ENCODE results near the gene MEP1B. TPM values are rescaled to one million over a fixed set of nuclear protein-coding genes. Genes with fewer than 3 reads are reported as not detected.

The MEP1B gene
- total RNA-seq, 1 donor from 2014 or later = 0.10 TPM

DNA sequence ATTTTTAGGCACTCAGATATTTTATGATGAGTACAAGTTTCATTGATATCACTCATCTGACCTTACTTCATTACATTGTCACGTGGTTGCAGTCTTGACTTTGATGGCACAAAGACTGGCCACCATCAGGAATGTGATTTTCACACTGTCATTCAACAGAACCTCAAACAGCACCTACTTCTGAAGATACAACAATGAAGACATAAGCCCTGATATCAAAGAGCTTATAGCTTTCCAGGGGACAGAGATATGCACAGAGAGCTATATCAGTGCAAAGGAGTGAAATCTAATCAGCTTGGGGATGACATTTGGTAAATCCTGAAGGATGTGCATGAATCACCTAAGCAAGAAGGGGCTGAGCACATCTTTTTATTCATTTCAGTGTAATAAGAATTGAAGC is 72.3 kb downstream of the MEP1B start:
- intact Hi-C loops (cut with micrococcal nuclease) = no loop called here

- intact Hi-C loops (cut with micrococcal nuclease) = no loop called here
Measured at GRCh38 chr18:32264401-32264800, 74.6 kb downstream of the MEP1B start.

DNA sequence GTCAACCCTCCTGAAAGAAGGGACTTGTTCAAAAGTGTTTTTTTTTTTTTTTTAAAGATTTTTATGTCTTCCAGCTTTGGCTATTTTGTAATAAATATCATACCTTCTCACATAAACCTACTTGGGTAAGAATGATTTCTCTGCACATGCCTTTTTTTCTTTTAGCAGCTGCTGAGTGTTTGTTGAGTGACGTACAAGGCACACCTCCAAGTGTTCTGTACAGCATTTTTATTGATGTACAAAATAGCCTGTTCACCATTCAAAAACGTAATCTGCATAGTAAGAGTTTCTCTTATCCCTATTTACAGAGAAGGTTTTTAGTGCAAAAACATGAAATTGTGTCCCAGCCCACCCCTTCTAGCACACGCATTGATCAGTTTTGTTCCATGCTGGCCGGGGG is 77.6 kb downstream of the MEP1B start:
- intact Hi-C loops (cut with micrococcal nuclease) = no loop called here

Other genes starting within 250 kb of the MEP1B start
- gene TRAPPC8, start 246.9 kb upstream of the MEP1B start, total RNA-seq = 40.6 and 48.4 TPM in 2 replicates
- gene RNF125, start 171.2 kb upstream of the MEP1B start, total RNA-seq = 40.3 and 41.4 TPM in 2 replicates
- 65.4 and 67.8 TPM in 2 replicates for gene RNF138, start 98.2 kb upstream of the MEP1B start, total RNA-seq

All from T-helper 1 cell treated with Interleukin-12 subunit alpha and Interleukin-12 subunit beta and Interleukin-4 antibody, amounts not matched to agents 30 ng/mL and 1 ng/mL, for 36 hours (primary cell).